NCI-H2107 (cell line): Measurements from ENCODE around the gene JAKMIP3.

Experiments used
- DNase-seq: peaks from one replicate; lab custom pipeline; 2025; lab: John Stamatoyannopoulos, UW

The JAKMIP3 gene

GRCh38 chr10:132098539-132099388 lies 33.0 kb downstream of the JAKMIP3 start:
- no peak for DNase-seq

- no peak for DNase-seq
Observed at GRCh38 chr10:132099389-132100090, 33.8 kb downstream of the JAKMIP3 start.

- no peak for DNase-seq
Observed at GRCh38 chr10:132100091-132100481, 34.3 kb downstream of the JAKMIP3 start.

- DNase-seq = no peak
Observed at GRCh38 chr10:132100556-132101349, 35.0 kb downstream of the JAKMIP3 start.

GRCh38 chr10:132101529-132101928 lies 35.8 kb downstream of the JAKMIP3 start:
- no peak for DNase-seq

- no peak for DNase-seq
Observed at GRCh38 chr10:132102071-132102716, 36.4 kb downstream of the JAKMIP3 start.

GRCh38 chr10:132102717-132103110 lies 37.0 kb downstream of the JAKMIP3 start:
- no peak for DNase-seq

- no peak for DNase-seq
Observed at GRCh38 chr10:132103116-132103910, 37.6 kb downstream of the JAKMIP3 start.

- DNase-seq = no peak
Observed at GRCh38 chr10:132104062-132104461, 38.3 kb downstream of the JAKMIP3 start.

GRCh38 chr10:132104471-132105301 lies 38.9 kb downstream of the JAKMIP3 start:
- DNase-seq = no peak

GRCh38 chr10:132105302-132105995 lies 39.7 kb downstream of the JAKMIP3 start:
- DNase-seq = no peak

GRCh38 chr10:132106431-132106830 lies 40.7 kb downstream of the JAKMIP3 start:
- DNase-seq = no peak

- DNase-seq = no peak
Observed at GRCh38 chr10:132107186-132107948, 41.6 kb downstream of the JAKMIP3 start.

- DNase-seq = no peak
Observed at GRCh38 chr10:132107949-132108877, 42.5 kb downstream of the JAKMIP3 start.

GRCh38 chr10:132109341-132110110 lies 43.8 kb downstream of the JAKMIP3 start:
- DNase-seq = no peak

- no peak for DNase-seq
Observed at GRCh38 chr10:132110111-132110521, 44.4 kb downstream of the JAKMIP3 start.

GRCh38 chr10:132110713-132111112 lies 45.0 kb downstream of the JAKMIP3 start:
- DNase-seq = no peak
